ENCODE data around the gene NFAM1.

NFAM1 gene, protein sequence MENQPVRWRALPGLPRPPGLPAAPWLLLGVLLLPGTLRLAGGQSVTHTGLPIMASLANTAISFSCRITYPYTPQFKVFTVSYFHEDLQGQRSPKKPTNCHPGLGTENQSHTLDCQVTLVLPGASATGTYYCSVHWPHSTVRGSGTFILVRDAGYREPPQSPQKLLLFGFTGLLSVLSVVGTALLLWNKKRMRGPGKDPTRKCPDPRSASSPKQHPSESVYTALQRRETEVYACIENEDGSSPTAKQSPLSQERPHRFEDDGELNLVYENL

DNA sequence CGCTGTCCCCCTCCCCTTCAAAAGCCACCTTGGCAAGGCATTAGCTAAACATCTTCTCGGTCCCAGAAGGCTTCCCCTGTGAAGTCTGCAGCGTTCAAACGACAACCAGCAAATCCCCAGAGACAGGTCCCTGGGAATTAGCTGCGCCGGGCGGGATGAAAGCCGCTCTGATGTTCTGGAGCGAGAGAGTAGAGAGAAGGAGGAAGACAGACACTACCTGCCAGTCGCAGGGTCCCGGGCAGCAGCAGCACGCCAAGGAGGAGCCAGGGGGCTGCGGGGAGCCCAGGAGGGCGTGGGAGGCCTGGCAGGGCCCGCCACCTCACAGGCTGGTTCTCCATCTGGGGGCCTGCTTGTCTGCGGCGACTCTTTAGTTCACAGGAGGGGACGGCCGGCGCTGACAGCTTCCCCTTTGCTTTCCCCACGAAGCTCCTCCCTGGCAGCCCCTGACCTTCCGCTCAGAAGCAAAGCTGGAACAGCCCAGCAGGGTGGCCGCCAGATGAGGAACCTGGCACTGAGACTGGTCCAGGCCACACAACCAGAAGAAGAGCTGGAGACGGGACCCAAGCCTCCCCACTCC is at the start of gene NFAM1:
NFAM1 (minus strand) TSS at position 384 of the 577 bp plus-strand sequence; CDS start at position 338, 46 bp downstream.
- no peaks in the 10 kb centered on the region for H3K4me1 Mint-ChIP-seq (ENCODE audit: low read depth)
- H3K9me3 Mint-ChIP-seq, result no peaks in the 10 kb centered on the region
- no peaks in the 10 kb centered on the region for H3K36me3 Mint-ChIP-seq (ENCODE audit: low read depth)
- H3K27me3 Mint-ChIP-seq (ENCODE audit: low read depth), result peaks cover 24% of the 10 kb centered on the region
- no peak for DNase-seq (ENCODE audit: low spot score)
- no peak within 1 kb of the TSS for H3K4me3 Mint-ChIP-seq
- H3K27ac Mint-ChIP-seq, result no peak within 1 kb of the TSS

DNA sequence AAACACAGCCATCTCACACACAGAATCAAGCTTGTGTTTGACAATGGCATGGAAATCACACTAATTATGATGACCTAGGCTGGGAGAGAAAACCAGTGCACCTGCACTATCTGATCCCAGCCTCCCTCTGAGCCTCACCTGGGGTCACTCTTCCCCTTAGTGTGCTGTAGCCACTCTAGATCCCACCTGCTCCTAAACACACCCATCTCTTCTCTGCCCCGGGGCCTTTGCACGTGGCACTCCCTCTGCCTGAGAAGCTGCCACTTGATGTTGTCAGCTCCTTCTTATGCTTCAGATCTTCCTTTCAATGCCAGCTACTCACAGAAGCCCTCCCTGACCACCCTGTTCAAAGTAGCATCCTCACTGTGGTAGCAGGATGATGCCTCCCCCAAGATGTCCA is 42.9 kb upstream of the NFAM1 start:
- Mint-ChIP-seq H3K9me3 (no peaks in the 10 kb centered on the region), H3K4me1 (ENCODE audit: low read depth) (peaks cover 14% of the 10 kb centered on the region)

DNA sequence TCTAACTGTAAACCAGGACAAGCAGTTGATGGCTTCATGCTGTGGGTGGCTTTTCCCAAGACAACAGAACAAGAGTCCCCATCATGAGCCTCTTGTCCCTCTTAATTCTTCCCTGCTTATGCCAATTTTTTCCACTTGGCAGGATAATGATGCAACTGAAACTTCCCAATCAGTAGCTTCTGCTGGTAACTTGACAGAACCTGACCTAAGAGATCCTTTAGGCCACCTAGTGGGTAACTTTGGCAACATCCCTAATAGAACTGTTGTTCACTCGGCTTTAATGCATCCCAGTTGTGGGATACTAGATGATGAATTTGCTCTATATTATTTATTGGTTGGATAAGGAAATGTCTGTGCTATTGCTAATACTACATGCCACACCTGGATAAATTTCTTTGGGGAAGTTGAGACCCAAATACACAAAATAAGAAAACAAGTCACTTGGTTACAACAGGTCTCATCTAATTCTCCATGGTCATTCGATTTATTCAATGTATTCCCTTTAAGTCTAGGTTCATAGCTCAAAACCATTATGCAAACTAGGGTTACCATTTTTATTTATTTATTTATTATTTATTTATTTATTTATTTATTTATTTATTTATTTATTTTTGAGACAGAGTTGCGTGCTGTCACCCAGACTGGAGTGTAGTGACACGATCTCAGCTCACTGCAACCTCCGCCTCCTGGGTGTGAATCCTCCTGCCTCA is 41.4 kb upstream of the NFAM1 start:
- H3K36me3 Mint-ChIP-seq (ENCODE audit: low read depth), result no peaks in the 10 kb centered on the region
- peaks cover 9% of the 10 kb centered on the region for H3K27me3 Mint-ChIP-seq (ENCODE audit: low read depth)
- no peak for DNase-seq (ENCODE audit: low spot score)
- no peak overlapping the region for H3K4me3 Mint-ChIP-seq
- no peaks in the 10 kb centered on the region for H3K9me3 Mint-ChIP-seq
- no peak overlapping the region for H3K27ac Mint-ChIP-seq
- H3K4me1 Mint-ChIP-seq (ENCODE audit: low read depth), result peaks cover 11% of the 10 kb centered on the region

More for the DNA sequence above, 42.9 kb upstream of the NFAM1 start:
- no peak for DNase-seq (ENCODE audit: low spot score)
- Mint-ChIP-seq H3K27me3 (ENCODE audit: low read depth) (peaks cover 7% of the 10 kb centered on the region), H3K4me3 (no peak overlapping the region), H3K27ac (no peak overlapping the region), H3K36me3 (ENCODE audit: low read depth) (no peaks in the 10 kb centered on the region)

DNA sequence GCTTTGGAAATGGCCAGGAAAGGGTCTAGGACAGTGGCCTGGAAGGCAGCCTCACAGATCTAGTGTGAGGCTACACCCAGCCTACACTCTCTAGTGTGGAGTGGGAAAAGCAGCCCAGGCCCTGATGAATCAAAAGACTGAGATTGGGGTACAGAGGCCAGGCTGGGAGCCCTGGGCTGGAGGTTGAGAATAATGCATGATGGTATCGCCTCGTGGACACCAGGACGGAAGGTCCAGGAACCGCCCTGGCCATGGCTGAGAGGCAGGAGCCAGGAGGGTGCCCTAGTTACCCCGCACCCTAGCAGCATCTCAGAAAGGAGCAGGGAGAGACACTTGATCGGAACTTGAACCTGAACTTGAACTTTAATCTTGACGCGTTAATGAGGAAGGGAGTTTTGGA is 40.5 kb upstream of the NFAM1 start:
- Mint-ChIP-seq H3K27me3 (ENCODE audit: low read depth) (peaks cover 17% of the 10 kb centered on the region), H3K9me3 (no peaks in the 10 kb centered on the region), H3K27ac (no peak overlapping the region), H3K4me3 (no peak overlapping the region), H3K4me1 (ENCODE audit: low read depth) (peaks cover 6% of the 10 kb centered on the region), H3K36me3 (ENCODE audit: low read depth) (no peaks in the 10 kb centered on the region)
- no peak for DNase-seq (ENCODE audit: low spot score)

DNA sequence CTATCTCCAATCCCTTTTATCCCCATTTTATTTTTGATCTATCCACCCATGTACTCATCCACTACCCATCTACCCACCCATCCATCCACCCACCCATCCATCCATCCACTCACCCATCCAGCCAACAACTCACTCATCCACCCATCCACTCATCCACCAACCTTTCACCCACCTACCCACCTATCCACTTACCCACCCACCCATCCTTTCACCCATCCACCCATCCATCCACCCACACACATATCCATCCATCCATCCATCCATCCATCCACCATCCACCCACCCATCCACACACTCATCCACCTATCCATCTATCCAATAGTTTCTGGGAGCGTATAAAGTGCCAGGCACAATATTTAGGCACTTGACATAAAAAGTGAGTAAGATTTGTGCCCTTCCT is 39.2 kb upstream of the NFAM1 start:
- peaks cover 15% of the 10 kb centered on the region for H3K27me3 Mint-ChIP-seq (ENCODE audit: low read depth)
- H3K9me3 Mint-ChIP-seq, result no peaks in the 10 kb centered on the region
- H3K27ac Mint-ChIP-seq, result no peak overlapping the region
- DNase-seq (ENCODE audit: low spot score), result no peak
- H3K4me1 Mint-ChIP-seq (ENCODE audit: low read depth), result peaks cover 3% of the 10 kb centered on the region
- H3K36me3 Mint-ChIP-seq (ENCODE audit: low read depth), result no peaks in the 10 kb centered on the region
- no peak overlapping the region for H3K4me3 Mint-ChIP-seq

DNA sequence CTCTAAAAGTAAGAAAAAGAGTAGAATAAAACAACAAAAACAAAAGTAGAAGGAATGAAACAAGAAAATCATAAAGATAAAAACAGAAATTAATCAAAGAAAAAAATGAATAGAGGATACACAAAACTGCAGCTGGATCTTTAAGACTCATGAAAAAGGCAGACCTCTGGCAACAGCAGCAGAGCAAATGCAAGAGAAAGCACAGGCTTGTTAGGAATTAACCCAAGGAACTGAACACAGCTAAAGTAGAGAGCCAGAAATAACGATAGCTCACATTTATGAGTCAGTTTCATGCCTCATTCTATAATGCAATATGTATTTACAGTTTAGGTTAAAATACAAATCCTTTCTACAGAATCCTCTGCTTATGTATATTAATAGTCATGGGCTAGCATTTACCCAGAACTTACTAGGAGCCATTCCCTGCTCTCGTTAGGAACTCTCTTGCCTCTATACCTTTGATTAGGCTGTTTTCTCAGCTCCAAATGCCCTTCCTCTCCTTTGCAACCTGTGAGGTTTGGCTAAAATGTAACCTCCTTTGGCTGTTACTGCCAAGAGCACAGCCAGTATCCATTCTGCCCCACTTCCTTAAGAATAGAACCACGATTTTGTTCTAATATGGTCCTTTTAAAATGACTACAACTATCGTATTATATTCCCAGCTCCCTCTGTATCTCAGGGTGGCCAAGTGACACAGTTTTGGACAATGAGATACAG is 38.3 kb upstream of the NFAM1 start:
- no peak overlapping the region for H3K4me3 Mint-ChIP-seq
- H3K27ac Mint-ChIP-seq, result no peak overlapping the region
- no peaks in the 10 kb centered on the region for H3K9me3 Mint-ChIP-seq
- peaks cover 15% of the 10 kb centered on the region for H3K27me3 Mint-ChIP-seq (ENCODE audit: low read depth)
- peaks cover 3% of the 10 kb centered on the region for H3K4me1 Mint-ChIP-seq (ENCODE audit: low read depth)
- DNase-seq (ENCODE audit: low spot score), result no peak
- no peaks in the 10 kb centered on the region for H3K36me3 Mint-ChIP-seq (ENCODE audit: low read depth)

DNA sequence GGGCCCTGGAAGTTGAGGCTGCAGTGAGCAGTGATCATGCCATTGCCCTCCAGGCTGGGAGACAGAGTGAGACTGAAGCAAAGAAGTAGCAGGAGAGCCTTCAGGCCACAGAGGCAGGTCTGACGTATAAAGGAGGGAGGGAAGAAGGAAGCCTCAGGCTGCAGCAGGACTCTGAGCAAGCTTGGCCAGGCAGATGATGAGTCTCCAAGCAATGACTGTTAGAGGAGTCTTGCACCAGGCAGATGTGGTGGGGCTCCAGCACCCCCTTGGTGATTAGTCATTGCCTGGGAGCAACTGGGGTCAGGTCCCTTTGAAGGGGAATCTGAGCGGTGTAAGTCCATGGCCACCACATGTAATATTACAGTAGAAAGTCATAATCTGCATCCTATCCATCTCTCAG is 36.6 kb upstream of the NFAM1 start:
- Mint-ChIP-seq H3K4me1 (ENCODE audit: low read depth) (peaks cover 3% of the 10 kb centered on the region), H3K4me3 (no peak overlapping the region), H3K9me3 (no peaks in the 10 kb centered on the region), H3K36me3 (ENCODE audit: low read depth) (no peaks in the 10 kb centered on the region), H3K27ac (no peak overlapping the region), H3K27me3 (ENCODE audit: low read depth) (peaks cover 17% of the 10 kb centered on the region)
- DNase-seq (ENCODE audit: low spot score), result no peak

DNA sequence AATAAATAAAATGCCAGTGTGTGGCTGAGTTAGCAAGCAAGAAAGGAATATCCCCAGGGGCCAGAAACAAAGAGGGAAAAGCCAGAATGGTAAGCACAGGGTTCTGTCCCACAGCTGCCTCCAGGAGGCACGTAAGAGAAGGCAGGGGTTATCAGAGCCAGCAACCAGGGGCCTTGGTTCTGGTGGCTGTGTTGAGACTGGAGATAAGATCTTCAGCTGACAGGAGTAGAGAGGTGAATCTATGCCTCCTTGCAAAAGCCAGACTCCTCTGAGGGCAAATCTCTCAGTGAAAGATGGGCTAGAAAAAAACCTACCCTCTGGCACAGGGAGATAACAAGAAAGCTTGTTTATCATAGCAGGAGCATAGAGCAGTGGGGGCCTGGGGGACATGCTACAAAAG is 29.8 kb upstream of the NFAM1 start:
- Mint-ChIP-seq H3K27me3 (ENCODE audit: low read depth) (peaks cover 31% of the 10 kb centered on the region), H3K36me3 (ENCODE audit: low read depth) (no peaks in the 10 kb centered on the region), H3K27ac (no peak overlapping the region), H3K9me3 (no peaks in the 10 kb centered on the region), H3K4me1 (ENCODE audit: low read depth) (no peaks in the 10 kb centered on the region), H3K4me3 (no peak overlapping the region)
- no peak for DNase-seq (ENCODE audit: low spot score)

DNA sequence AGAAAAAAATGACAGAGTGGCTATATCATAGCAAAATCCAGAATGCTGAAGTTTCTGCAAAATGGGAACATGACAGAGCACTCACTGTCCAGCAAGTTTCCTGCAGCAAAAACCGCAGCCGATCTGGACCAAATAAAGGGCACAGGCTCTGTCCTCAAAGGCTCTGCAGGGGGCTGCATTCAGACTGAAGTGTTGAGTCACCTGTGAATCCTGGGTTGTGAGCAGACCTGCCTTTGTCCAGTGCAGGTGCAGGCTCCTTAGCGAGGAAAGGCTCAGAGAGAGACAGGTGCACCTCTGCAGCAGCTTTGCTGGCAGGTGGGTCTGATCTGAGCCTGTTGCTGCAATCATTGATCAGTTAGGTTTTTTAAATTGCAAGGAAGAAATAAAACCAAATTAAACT is 29.3 kb upstream of the NFAM1 start:
- no peaks in the 10 kb centered on the region for H3K36me3 Mint-ChIP-seq (ENCODE audit: low read depth)
- no peak overlapping the region for H3K4me3 Mint-ChIP-seq
- H3K9me3 Mint-ChIP-seq, result no peaks in the 10 kb centered on the region
- no peaks in the 10 kb centered on the region for H3K4me1 Mint-ChIP-seq (ENCODE audit: low read depth)
- no peak for DNase-seq (ENCODE audit: low spot score)
- H3K27ac Mint-ChIP-seq, result no peak overlapping the region
- H3K27me3 Mint-ChIP-seq (ENCODE audit: low read depth), result peaks cover 33% of the 10 kb centered on the region

DNA sequence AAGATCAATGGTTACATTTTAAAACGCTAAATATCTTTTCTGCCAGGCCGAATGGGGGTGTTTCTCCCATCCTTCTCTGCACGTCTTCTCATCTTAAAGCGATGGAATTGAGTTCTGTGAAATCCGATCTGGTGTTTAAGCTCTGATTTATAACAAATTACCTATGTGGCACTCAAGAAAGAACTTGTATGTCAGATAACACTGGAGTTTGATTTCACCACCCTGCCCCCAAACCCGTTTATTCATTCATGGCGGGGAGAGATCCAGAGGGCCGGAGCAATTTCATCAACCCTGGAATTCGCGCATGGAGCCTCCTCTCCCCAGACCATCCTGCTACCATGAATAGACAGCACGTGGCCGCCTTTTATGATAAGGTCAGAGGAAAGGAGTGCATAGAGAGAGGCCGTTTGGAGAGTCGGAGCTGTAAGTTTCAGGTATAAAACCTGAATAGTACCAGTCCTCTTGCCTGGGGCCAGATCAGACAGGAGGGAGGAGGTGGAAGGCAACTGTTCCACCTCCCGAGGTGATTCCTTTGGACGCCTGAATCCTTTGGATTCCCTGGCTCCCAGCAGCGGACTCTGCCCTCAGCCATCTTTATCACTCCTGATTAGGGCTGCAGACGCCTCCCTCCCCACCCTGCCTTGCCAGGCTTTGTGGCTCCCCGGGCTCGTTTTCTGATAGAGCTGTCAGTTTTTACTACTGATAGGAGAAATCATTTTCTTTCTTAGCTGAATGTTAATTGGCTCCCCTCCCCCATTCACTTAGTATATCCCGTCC is 27.3 kb upstream of the NFAM1 start:
- Mint-ChIP-seq H3K4me3 (no peak overlapping the region), H3K27ac (no peak overlapping the region), H3K4me1 (ENCODE audit: low read depth) (no peaks in the 10 kb centered on the region), H3K27me3 (ENCODE audit: low read depth) (peaks cover 36% of the 10 kb centered on the region), H3K36me3 (ENCODE audit: low read depth) (no peaks in the 10 kb centered on the region), H3K9me3 (no peaks in the 10 kb centered on the region)
- no peak for DNase-seq (ENCODE audit: low spot score)

DNA sequence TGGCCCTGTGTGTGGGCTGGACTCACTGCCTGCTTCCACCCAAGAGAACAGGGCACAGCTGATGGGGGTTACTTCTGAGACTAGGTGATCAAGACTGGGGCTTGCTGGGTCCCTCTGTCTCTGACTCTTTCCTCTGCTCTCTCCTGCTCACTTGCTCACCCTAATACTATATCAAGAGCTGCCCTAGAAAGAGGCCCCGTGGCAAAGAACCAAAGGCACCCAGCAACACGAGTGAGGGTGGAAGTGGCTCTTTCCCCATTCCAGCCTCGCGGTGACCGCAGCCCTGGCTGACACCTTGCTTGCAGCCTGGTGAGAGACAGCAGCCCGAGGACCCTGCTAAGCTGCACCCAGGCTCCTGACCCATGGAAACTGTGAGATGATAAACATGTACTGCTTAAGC is 20.7 kb upstream of the NFAM1 start:
- H3K27me3 Mint-ChIP-seq (ENCODE audit: low read depth), result peaks cover 12% of the 10 kb centered on the region
- H3K36me3 Mint-ChIP-seq (ENCODE audit: low read depth), result no peaks in the 10 kb centered on the region
- DNase-seq (ENCODE audit: low spot score), result no peak
- no peak overlapping the region for H3K27ac Mint-ChIP-seq
- no peaks in the 10 kb centered on the region for H3K9me3 Mint-ChIP-seq
- H3K4me1 Mint-ChIP-seq (ENCODE audit: low read depth), result no peaks in the 10 kb centered on the region
- no peak overlapping the region for H3K4me3 Mint-ChIP-seq

DNA sequence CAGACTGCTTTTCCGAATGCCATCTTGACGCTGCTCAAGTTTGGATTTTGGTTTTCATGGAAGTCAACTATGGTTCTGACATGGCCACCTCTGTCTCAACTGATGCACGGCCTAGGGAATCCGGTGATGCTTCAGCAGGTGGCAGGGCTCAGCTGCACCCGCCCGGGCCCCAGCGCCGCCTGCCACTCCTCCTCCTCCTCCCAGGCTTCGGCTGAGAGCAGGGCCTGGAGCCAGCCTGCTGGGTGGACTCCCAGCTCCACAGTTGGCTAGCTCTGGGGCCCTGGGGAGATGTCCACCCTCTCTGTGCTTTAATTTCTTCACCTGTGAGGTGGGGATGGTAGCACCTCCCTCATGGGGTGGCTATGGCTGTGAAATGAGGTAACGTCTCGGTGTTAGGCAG is 20.3 kb upstream of the NFAM1 start:
- Mint-ChIP-seq H3K27ac (no peak overlapping the region), H3K4me3 (no peak overlapping the region), H3K36me3 (ENCODE audit: low read depth) (no peaks in the 10 kb centered on the region), H3K27me3 (ENCODE audit: low read depth) (peaks cover 12% of the 10 kb centered on the region), H3K9me3 (no peaks in the 10 kb centered on the region), H3K4me1 (ENCODE audit: low read depth) (no peaks in the 10 kb centered on the region)
- DNase-seq (ENCODE audit: low spot score), result no peak

DNA sequence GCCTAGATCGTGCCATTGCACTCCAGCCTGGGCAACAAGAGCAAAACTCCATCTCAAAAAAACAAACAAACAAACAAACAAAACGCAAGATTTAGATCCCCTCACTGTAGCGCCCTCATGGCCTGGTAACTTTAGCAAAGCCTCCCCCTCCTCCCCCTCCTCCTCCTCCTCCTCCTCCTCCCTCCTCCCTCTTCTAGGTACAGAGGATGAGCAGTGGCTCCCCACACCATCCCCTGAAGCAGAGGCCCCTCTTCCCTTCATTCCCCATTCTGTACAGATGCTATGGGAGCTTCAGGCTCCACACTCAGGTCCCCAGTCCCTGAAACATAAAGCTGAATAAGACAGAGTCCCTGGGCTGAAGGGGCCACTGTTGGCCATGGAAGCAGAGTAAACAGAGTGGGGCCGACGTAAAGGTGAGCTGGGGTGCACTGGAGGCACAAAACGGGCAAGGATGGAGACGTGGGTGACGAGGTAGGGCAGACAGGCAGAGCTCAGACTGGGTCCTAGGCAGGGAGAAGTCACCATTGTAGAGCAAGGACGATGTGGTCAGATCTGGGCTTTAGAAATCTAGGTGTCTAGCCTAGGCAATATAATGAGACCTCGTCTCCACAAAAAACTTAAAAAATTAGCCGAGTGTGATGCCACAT is 19.4 kb upstream of the NFAM1 start:
- DNase-seq (ENCODE audit: low spot score), result no peak
- H3K27ac Mint-ChIP-seq, result no peak overlapping the region
- H3K4me3 Mint-ChIP-seq, result no peak overlapping the region
- H3K9me3 Mint-ChIP-seq, result no peaks in the 10 kb centered on the region
- peaks cover 11% of the 10 kb centered on the region for H3K27me3 Mint-ChIP-seq (ENCODE audit: low read depth)
- H3K4me1 Mint-ChIP-seq (ENCODE audit: low read depth), result no peaks in the 10 kb centered on the region
- no peaks in the 10 kb centered on the region for H3K36me3 Mint-ChIP-seq (ENCODE audit: low read depth)
